AG20443 (cell line): ENCODE results near the gene ZCCHC10.
A peak's percentile ranks its signal among the peaks of the same experiment; 100 is the strongest.
"Not testable (repeated sequence)": the region's sequence is repeated elsewhere in the genome, so short reads cannot be mapped to it uniquely, and the experiment has no call there.

Source experiments
- DNase-seq: peaks from one replicate; pipeline ENCODE4 v3.0.0; 2012; ENCODE audit warnings: low spot score, mixed read lengths

Gene ZCCHC10

GRCh38 chr5:133025804-133026663 is at the start of gene ZCCHC10:
ZCCHC10 (minus strand) TSS chr5:133026549; CDS start chr5:133026537, 12 bp downstream.
- DNase-seq, result peak; percentile 96

DNA sequence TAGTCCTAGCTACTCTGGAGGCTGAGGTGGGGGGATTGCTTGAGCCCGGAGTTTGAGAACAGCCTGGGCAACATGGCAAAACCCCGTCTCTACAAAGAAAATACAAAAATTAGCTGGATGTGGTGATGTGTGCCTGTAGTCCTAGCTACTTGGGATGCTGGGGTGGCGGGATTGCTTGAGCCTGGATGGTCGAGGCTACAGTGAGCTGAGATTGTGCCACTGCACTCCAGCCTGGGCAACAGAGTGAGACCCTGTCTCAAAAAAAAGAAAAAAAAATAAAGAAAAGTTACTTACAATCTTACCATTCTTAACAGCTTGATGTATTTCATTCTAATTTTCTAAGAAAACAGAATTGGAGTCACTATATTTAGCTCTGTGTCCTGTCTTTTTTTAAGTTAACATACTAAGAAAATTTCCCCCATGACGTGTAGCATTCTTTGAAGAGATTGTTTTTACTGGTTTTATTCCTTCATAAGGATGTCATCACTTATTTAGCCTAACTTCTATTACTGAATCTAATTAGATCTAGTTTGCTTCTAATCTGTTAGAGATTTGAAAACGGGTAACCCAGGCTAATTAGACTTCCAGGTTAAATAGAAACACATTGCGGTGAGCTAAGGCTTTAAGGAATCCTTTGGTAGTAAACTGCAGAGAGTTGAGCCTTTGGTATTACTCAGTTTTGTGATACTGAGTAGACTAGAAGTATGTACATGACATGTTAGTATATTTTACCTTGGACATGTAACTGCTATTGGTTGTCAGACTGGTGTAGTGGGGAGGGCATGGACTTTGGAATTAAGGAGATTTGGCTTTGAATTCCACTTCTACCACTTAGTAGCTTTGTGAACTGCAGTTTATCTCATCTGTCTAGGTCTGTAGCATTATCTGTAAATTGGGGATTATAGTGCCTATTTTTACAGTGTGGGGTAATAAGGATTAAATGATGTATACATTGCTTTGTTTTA is 49.5 kb upstream of the ZCCHC10 start:
- DNase-seq, result no peak

- no peak for DNase-seq
These were observed 45.7 kb upstream of the ZCCHC10 start for GRCh38 chr5:133072021-133072420.

- DNase-seq, result no peak
These were observed 39.7 kb upstream of the ZCCHC10 start for GRCh38 chr5:133066045-133066444.

GRCh38 chr5:133065471-133065870 is 39.1 kb upstream of the ZCCHC10 start:
- DNase-seq, result no peak

GRCh38 chr5:133063965-133064364 is 37.6 kb upstream of the ZCCHC10 start:
- DNase-seq, result no peak

DNA sequence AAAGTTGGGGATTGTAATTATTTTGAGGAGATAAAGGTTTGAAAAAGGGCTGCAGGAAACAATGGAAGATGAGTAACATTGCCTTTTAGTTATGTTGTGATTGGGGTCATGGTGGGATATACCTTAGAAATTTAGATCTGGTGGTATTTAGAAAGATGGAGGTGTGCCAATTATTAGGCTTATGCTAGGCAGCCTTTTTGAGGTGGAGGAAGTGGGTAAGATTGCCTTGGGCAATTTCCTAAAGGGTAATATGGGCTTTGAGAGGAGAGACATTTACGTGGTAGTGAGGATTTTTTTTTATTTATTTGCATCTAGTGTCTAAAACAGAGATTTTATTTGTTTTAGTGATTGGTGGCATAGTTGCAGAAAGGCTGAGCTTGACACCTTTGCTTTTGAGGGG is 35.9 kb upstream of the ZCCHC10 start:
- DNase-seq, result no peak

- DNase-seq, result no peak
These were observed 33.3 kb upstream of the ZCCHC10 start for GRCh38 chr5:133059621-133060020.

- no peak for DNase-seq
These were observed 30.5 kb upstream of the ZCCHC10 start for GRCh38 chr5:133056891-133057290.

- no peak for DNase-seq
These were observed 28.5 kb upstream of the ZCCHC10 start for GRCh38 chr5:133054697-133055471.

- no peak for DNase-seq
These were observed 27.1 kb upstream of the ZCCHC10 start for GRCh38 chr5:133053448-133053847.

GRCh38 chr5:133052317-133053175 is 26.2 kb upstream of the ZCCHC10 start:
- peak; percentile 81 for DNase-seq

GRCh38 chr5:133051542-133052316 is 25.4 kb upstream of the ZCCHC10 start, which contains the start of gene HSPA4:
HSPA4 (plus strand) TSS chr5:133052013; CDS start chr5:133052251, 238 bp downstream.
- peak; percentile 99 for DNase-seq

GRCh38 chr5:133051061-133051541 is 24.8 kb upstream of the ZCCHC10 start:
- no peak for DNase-seq

GRCh38 chr5:133050521-133050920 is 24.2 kb upstream of the ZCCHC10 start:
- DNase-seq, result no peak

GRCh38 chr5:133049726-133050048 is 23.3 kb upstream of the ZCCHC10 start:
- DNase-seq, result no peak

- no peak for DNase-seq
These were observed 22.8 kb upstream of the ZCCHC10 start for GRCh38 chr5:133048993-133049725.

DNA sequence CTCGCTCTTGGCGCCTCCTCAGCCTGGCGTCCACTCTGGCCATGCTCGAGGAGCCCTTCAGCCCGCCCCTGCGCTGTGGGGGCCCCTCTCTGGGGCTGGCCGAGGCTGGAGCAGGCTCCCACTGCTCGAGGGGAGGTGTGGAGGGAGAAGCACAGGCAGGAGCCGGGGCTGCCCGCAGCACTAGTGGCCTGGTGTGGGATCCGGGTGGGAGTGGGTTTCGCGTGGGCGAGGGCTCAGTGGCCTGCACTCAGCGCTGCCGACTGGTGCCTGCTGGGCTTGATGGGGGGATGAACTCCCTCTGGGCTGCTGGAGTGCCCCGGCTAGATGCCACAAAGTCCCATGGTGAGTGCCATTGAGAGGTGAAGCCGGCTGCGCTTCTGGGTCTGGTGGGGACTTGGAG is 21.1 kb upstream of the ZCCHC10 start:
- no peak for DNase-seq

DNA sequence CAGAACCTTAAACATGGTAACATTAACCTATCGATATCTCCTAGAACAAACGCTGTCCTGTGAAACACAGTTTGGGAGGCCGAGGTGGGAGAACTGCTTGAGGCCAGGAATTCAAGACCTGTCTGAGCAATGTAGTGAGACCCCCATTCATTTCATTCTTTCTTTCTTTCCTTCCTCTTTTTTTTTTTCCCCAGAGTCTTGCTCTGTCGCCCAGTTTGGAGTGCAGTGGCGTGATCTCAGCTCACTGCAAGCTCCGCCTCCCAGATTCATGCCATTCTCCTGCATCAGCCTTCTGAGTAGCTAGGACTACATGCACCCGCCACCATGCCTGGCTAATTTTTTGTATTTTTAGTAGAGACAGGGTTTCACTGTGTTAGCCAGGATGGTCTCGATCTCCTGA is 20.2 kb upstream of the ZCCHC10 start:
- DNase-seq, result not testable (repeated sequence)
